A549 (cell line): ENCODE data around the gene SEL1L3. TPM values are rescaled to one million over a fixed set of nuclear protein-coding genes. Genes with fewer than 3 reads are reported as not detected.

Experiments used
- ATAC-seq, 2 experiments: fragments of 200-7000 bp in 1 of 2; fragments of >200 bp in 1 of 2; cut with Nextera tagmentation in 1 of 2; cut with Tn5 transposase in 1 of 2; 3 replicates each; pipeline versions ENCODE4 v1.8.0 to v1.9.1; 2018 to 2020; ENCODE audit warnings: mild to moderate bottlenecking in 1 of 2, moderate library complexity in 1 of 2
- CTCF ChIA-PET: fragments of 300-600 bp; sonication (Branson Sonifier 250); formaldehyde crosslinking; extraction: SDS; loops from one replicate; lab custom pipeline; 2021; ENCODE audit warnings: antibody characterized with exemption, inconsistent platforms; lab: Yijun Ruan, JAX
- POLR2A ChIA-PET: fragments of 350-600 bp; formaldehyde crosslinking; extraction: SDS; loops from one replicate; lab custom pipeline; 2021; ENCODE audit warnings: antibody characterized with exemption, inconsistent platforms; lab: Yijun Ruan, JAX
- DNase-seq, 2 experiments: peaks; one replicate each; pipeline versions ENCODE4 v3.0.0 to v3.0.0-alpha.2; 2011 to 2016; ENCODE audit warnings: low read depth in 1 of 2, low spot score in 1 of 2
- FAIRE-seq: peaks from 2 replicates; lab custom pipeline; 2011; peaks lifted over from hg19 to GRCh38; lab: Jason Lieb, UNC
- H3K27ac ChIP-seq, 2 experiments: fragments of >200 bp; sonication (Bioruptor Twin); formaldehyde crosslinking; 3 replicates each; pipeline ENCODE4 v1.5.1; 2016 to 2017
- H3K4me1 ChIP-seq: fragments of >200 bp; sonication (Bioruptor Twin); formaldehyde crosslinking; 3 replicates; pipeline ENCODE4 v1.6.1; 2016
- H3K4me2 ChIP-seq: fragments of >200 bp; sonication (Bioruptor Twin); formaldehyde crosslinking; 3 replicates; pipeline ENCODE4 v1.6.1; 2016
- H3K4me3 ChIP-seq: fragments of >200 bp; sonication (Bioruptor Twin); formaldehyde crosslinking; 3 replicates; pipeline ENCODE4 v1.5.1; 2016
- H3K9me3 ChIP-seq: fragments of >200 bp; sonication (Bioruptor Twin); formaldehyde crosslinking; 3 replicates; pipeline ENCODE4 v1.6.1; 2016
- ATOH8 ChIP-seq: fragments of 250-450 bp; sonication (Bioruptor Pico); IDR thresholded peaks from 2 replicates; pipeline ENCODE4 v1.5.0; 2020; ENCODE audit warnings: low read depth, mild to moderate bottlenecking, moderate library complexity
- BCL3 ChIP-seq: fragments of >200 bp; sonication (Bioruptor Twin); formaldehyde crosslinking; IDR thresholded peaks from 3 replicates; pipeline ENCODE4 v1.6.1; 2016
- E2F6 ChIP-seq: IDR thresholded peaks from 2 replicates; pipeline ENCODE4 v1.6.1; 2012; ENCODE audit warnings: low read depth, borderline replicate concordance
- EHF ChIP-seq: fragments of 250-450 bp; sonication (Bioruptor Pico); IDR thresholded peaks from 2 replicates; pipeline ENCODE4 v1.5.0; 2020; ENCODE audit warnings: mild to moderate bottlenecking
- EP300 ChIP-seq, 2 experiments: fragments of >200 bp; sonication (Bioruptor Twin); formaldehyde crosslinking; IDR thresholded peaks; 2 replicates in 1 of 2; 3 replicates in 1 of 2; pipeline ENCODE4 v1.6.1; 2016 to 2017
- HES2 ChIP-seq: fragments of >200 bp; sonication (Bioruptor Twin); formaldehyde crosslinking; IDR thresholded peaks from 2 replicates; pipeline ENCODE4 v1.6.1; 2016
- HMGXB4 ChIP-seq: fragments of 250-450 bp; sonication (Bioruptor Pico); IDR thresholded peaks from 2 replicates; pipeline ENCODE4 v1.5.0; 2021; ENCODE audit warnings: mild to moderate bottlenecking, moderate library complexity, borderline replicate concordance
- KDM1A ChIP-seq: fragments of 200-600 bp; sonication (generic); IDR thresholded peaks from 2 replicates; pipeline ENCODE4 v1.6.1; 2016; ENCODE audit warnings: low read depth, mild to moderate bottlenecking
- KDM5A ChIP-seq: fragments of 200-600 bp; sonication (generic); IDR thresholded peaks from 2 replicates; pipeline ENCODE4 v1.6.1; 2016; ENCODE audit warnings: antibody characterized with exemption, mild to moderate bottlenecking
- MAZ ChIP-seq: fragments of 150-350 bp; IDR thresholded peaks from 2 replicates; pipeline ENCODE4 v1.6.1; 2014; ENCODE audit warnings: antibody characterized with exemption, low read depth, low read length, borderline replicate concordance
- MYC ChIP-seq: IDR thresholded peaks from 2 replicates; pipeline ENCODE4 v1.6.1; 2012; ENCODE audit warnings: mild to moderate bottlenecking, inconsistent platforms, low read length, improper control_type of control experiment, borderline replicate concordance
- PBX3 ChIP-seq: IDR thresholded peaks from 2 replicates; pipeline ENCODE4 v1.6.1; 2012
- PHF8 ChIP-seq: fragments of 200-600 bp; sonication (generic); IDR thresholded peaks from 2 replicates; pipeline ENCODE4 v1.6.1; 2016; ENCODE audit warnings: low read depth, mild to moderate bottlenecking, antibody characterized with exemption, moderate library complexity, borderline replicate concordance
- POLR2AphosphoS2 ChIP-seq: conservative IDR thresholded peaks from 2 replicates; pipeline ENCODE4 v1.6.1; 2012; ENCODE audit warnings: low read length, improper control_type of control experiment, inconsistent platforms
- RFX5 ChIP-seq: fragments of 450-650 bp; IDR thresholded peaks from 2 replicates; pipeline ENCODE4 v1.7.1; 2014; ENCODE audit warnings: antibody characterized with exemption, mild to moderate bottlenecking, moderate library complexity
- RNF2 ChIP-seq: fragments of 200-600 bp; sonication (generic); IDR thresholded peaks from 2 replicates; pipeline ENCODE4 v1.6.1; 2016; ENCODE audit warnings: low read depth, mild to moderate bottlenecking, antibody characterized with exemption, moderate library complexity, borderline replicate concordance
- SMC3 ChIP-seq: fragments of >200 bp; sonication (Bioruptor Twin); formaldehyde crosslinking; IDR thresholded peaks from 3 replicates; pipeline ENCODE4 v1.6.1; 2018; ENCODE audit warnings: inconsistent platforms
- TFCP2L1 ChIP-seq: fragments of 250-450 bp; sonication (Bioruptor Pico); IDR thresholded peaks from 2 replicates; pipeline ENCODE4 v1.5.0; 2021; ENCODE audit warnings: mild to moderate bottlenecking
- ZC3H11A ChIP-seq: fragments of 450-650 bp; IDR thresholded peaks from 2 replicates; pipeline ENCODE4 v1.6.1; 2014; ENCODE audit warnings: antibody characterized with exemption, mild to moderate bottlenecking
- ZFP36 ChIP-seq: fragments of 450-650 bp; IDR thresholded peaks from 2 replicates; pipeline ENCODE4 v1.6.1; 2014; ENCODE audit warnings: borderline replicate concordance; ENCODE audit not compliant: partially characterized antibody
- ZNF302 ChIP-seq: fragments of 250-450 bp; sonication (Bioruptor Pico); IDR thresholded peaks from 2 replicates; pipeline ENCODE4 v1.9.0; 2021; ENCODE audit warnings: inconsistent platforms, mild to moderate bottlenecking, moderate library complexity
- WGBS: methylation state at CpG from one replicate; pipeline ENCODE4 v1.1.6; 2017; ENCODE audit errors: missing lambda C conversion rate; 5-methylcytosine and 5-hydroxymethylcytosine counted together
- polyA plus RNA-seq, 4 experiments: library from polyadenylated mRNA; depleted of rRNA in 3 of 4; stranded (reverse); fragments of >200 nt; fragmentation: RNase III in 1 of 4; extraction: RNeasy Plus Mini Kit Qiagen cat#74134 plus additional on column Dnase treatment in 1 of 4; gene quantifications; 2 replicates in 3 of 4; 3 replicates in 1 of 4; pipeline ENCODE4 v1.2.3, GENCODE V29; 2011 to 2017

SEL1L3 gene
- polyA plus RNA-seq, 2 of the 4 experiments (the other 2 are of a cell fraction) = 26.1 to 27.0 TPM

GRCh38 chr4:25903900-25904747, 41.3 kb upstream of the SEL1L3 start:
- TF ChIP-seq E2F6 = no peak
- TF ChIP-seq HES2 = no peak
- no peak for TF ChIP-seq MYC
- TF ChIP-seq KDM1A = no peak
- no peak for TF ChIP-seq TFCP2L1 (CRISPR knock-in tag)
- no peak for TF ChIP-seq ZFP36
- no peak for TF ChIP-seq PHF8
- no peak for TF ChIP-seq SMC3
- TF ChIP-seq ZC3H11A = no peak
- no peak for TF ChIP-seq ATOH8 (CRISPR knock-in tag)
- TF ChIP-seq KDM5A = no peak
- no peak for TF ChIP-seq EHF (CRISPR knock-in tag)
- TF ChIP-seq BCL3 = no peak
- TF ChIP-seq ZNF302 (CRISPR knock-in tag) = no peak
- TF ChIP-seq RNF2 = no peak
- TF ChIP-seq HMGXB4 (CRISPR knock-in tag) = no peak
- TF ChIP-seq POLR2AphosphoS2 = no peak
- no peak for TF ChIP-seq MAZ
- 71% methylated on average over 8 of the region's 8 CpGs for WGBS
- FAIRE-seq (no peak), ATAC-seq (no peak), DNase-seq (no peak)
- Histone ChIP-seq H3K4me3 (no peak overlapping the region), H3K4me2 (no peak overlapping the region), H3K27ac (no peak overlapping the region), H3K4me1 (peaks cover 7% of the 10 kb centered on the region; the same call in 1 of the 3 replicates), H3K9me3 (no peaks in the 10 kb centered on the region; the same call in 2 of the 3 replicates)
- ChIA-PET POLR2A (no interaction called here), CTCF (no interaction called here)

GRCh38 chr4:25901030-25901430, 38.2 kb upstream of the SEL1L3 start:
- POLR2A ChIA-PET = no interaction called here
- WGBS = 71% methylated on average over 10 of the region's 10 CpGs
- H3K4me2 ChIP-seq = no peak overlapping the region
- FAIRE-seq (no peak), ATAC-seq (no peak), DNase-seq (no peak)
- H3K4me3 ChIP-seq = no peak overlapping the region
- H3K9me3 ChIP-seq = no peaks in the 10 kb centered on the region
- CTCF ChIA-PET = interaction anchor here (0.5 to 0.6 kb wide), 2 partner anchors 51 to 409 kb away, joined by 3 to 4 read pairs; no protein-coding TSS in a partner anchor
- H3K27ac ChIP-seq = no peak overlapping the region
- H3K4me1 ChIP-seq = no peaks in the 10 kb centered on the region
- TF ChIP-seq EP300 (IDR thresholded peaks at IDR 0.05) (no peak), PBX3 (no peak), RFX5 (no peak), TFCP2L1 (CRISPR knock-in tag) (no peak), ZFP36 (no peak)
